Measurements from ENCODE around the gene INSRR.

GRCh38 chr1:156828400-156829124 is 30.4 kb downstream of the INSRR start:
- no peak for TF ChIP-seq POLR2A (IDR thresholded peaks at IDR 0.05)
- TF ChIP-seq, protein P1, sequence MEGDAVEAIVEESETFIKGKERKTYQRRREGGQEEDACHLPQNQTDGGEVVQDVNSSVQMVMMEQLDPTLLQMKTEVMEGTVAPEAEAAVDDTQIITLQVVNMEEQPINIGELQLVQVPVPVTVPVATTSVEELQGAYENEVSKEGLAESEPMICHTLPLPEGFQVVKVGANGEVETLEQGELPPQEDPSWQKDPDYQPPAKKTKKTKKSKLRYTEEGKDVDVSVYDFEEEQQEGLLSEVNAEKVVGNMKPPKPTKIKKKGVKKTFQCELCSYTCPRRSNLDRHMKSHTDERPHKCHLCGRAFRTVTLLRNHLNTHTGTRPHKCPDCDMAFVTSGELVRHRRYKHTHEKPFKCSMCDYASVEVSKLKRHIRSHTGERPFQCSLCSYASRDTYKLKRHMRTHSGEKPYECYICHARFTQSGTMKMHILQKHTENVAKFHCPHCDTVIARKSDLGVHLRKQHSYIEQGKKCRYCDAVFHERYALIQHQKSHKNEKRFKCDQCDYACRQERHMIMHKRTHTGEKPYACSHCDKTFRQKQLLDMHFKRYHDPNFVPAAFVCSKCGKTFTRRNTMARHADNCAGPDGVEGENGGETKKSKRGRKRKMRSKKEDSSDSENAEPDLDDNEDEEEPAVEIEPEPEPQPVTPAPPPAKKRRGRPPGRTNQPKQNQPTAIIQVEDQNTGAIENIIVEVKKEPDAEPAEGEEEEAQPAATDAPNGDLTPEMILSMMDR (IDR thresholded peaks at IDR 0.05): no peak

Measured in thyroid gland (tissue), 4 donors.